H1 (cell line): Measurements from ENCODE around the gene KRTAP1-5. TPM values are rescaled to one million over a fixed set of nuclear protein-coding genes. Genes with fewer than 3 reads are reported as not detected.
A peak's percentile ranks its signal among the peaks of the same experiment; 100 is the strongest.

ENCODE experiments used
- CTCF ChIA-PET: fragments of 300-600 bp; sonication (Branson Sonifier 250); formaldehyde crosslinking; loops from one replicate; lab custom pipeline; 2021; ENCODE audit not compliant: partially characterized antibody; lab: Charles Lee
- POLR2A ChIA-PET: fragments of 300-600 bp; sonication (Branson Sonifier 250); formaldehyde crosslinking; loops from one replicate; lab custom pipeline; 2021; ENCODE audit warnings: inconsistent platforms; ENCODE audit not compliant: partially characterized antibody; lab: Charles Lee
- DNase-seq, 2 experiments: peaks; one replicate each; pipeline versions ENCODE4 v3.0.0 to v3.0.0-alpha.2; 2010 to 2022; ENCODE audit warnings: low spot score in 2 of 2, low read depth in 1 of 2, mixed read lengths in 1 of 2
- FAIRE-seq: peaks from 2 replicates; lab custom pipeline; 2011; peaks lifted over from hg19 to GRCh38; lab: Jason Lieb, UNC
- H2AFZ ChIP-seq: 2 replicates; pipeline ENCODE4 v1.8.1; 2012; ENCODE audit warnings: low read length, inconsistent platforms
- H2AK5ac ChIP-seq: 2 replicates; pipeline ENCODE4 v1.6.1; 2013; ENCODE audit warnings: low read depth, low read length
- H2BK120ac ChIP-seq: replicated peaks from 2 replicates; pipeline ENCODE3; 2013; ENCODE audit warnings: low read depth, low read length, inconsistent platforms
- H2BK12ac ChIP-seq: 2 replicates; pipeline ENCODE4 v1.6.1; 2013; ENCODE audit warnings: low read depth, low read length
- H2BK15ac ChIP-seq: 2 replicates; pipeline ENCODE4 v1.6.1; 2013; ENCODE audit warnings: low read length
- H2BK20ac ChIP-seq: 2 replicates; pipeline ENCODE4 v1.6.1; 2013; ENCODE audit warnings: low read length
- H2BK5ac ChIP-seq: 2 replicates; pipeline ENCODE4 v1.6.1; 2013; ENCODE audit warnings: low read depth, low read length
- H3K14ac ChIP-seq: 2 replicates; pipeline ENCODE4 v1.6.1; 2013; ENCODE audit warnings: inconsistent platforms; ENCODE audit not compliant: insufficient read length
- H3K18ac ChIP-seq: 2 replicates; pipeline ENCODE4 v1.6.1; 2013; ENCODE audit warnings: low read length; ENCODE audit errors: extremely low read depth
- H3K23ac ChIP-seq: 2 replicates; pipeline ENCODE4 v1.6.1; 2013; ENCODE audit warnings: inconsistent platforms; ENCODE audit not compliant: insufficient read length
- H3K23me2 ChIP-seq: 2 replicates; pipeline ENCODE4 v1.6.1; 2013; ENCODE audit warnings: low read depth, low read length
- H3K27ac ChIP-seq: 2 replicates; pipeline ENCODE4 v1.6.1; 2011; ENCODE audit warnings: low read depth, low read length, inconsistent platforms
- H3K27me3 ChIP-seq, 4 experiments: replicated peaks in 1 of 4; 1 replicate in 1 of 4; 2 replicates in 3 of 4; pipeline versions ENCODE4 v1.6.1 to v1.8.1; 2011 to 2013; ENCODE audit warnings: low read length in 3 of 4, mild to moderate bottlenecking in 3 of 4, inconsistent platforms in 2 of 4, mixed read lengths in 2 of 4, moderate library complexity in 1 of 4; ENCODE audit not compliant: control insufficient read depth in 3 of 4, insufficient read depth in 3 of 4; ENCODE audit errors: extremely low read depth in 1 of 4
- H3K36me3 ChIP-seq, 4 experiments: 2 replicates each; pipeline versions ENCODE4 v1.6.1 to v1.8.1; 2011 to 2013; ENCODE audit warnings: mild to moderate bottlenecking in 4 of 4, low read length in 3 of 4, moderate library complexity in 2 of 4, control low read depth in 1 of 4, inconsistent platforms in 1 of 4; ENCODE audit not compliant: insufficient read depth in 4 of 4, control insufficient read depth in 2 of 4
- H3K4ac ChIP-seq: replicated peaks from 2 replicates; pipeline ENCODE3; 2013; ENCODE audit warnings: low read length, low read depth, mixed read lengths, inconsistent platforms; ENCODE audit not compliant: insufficient read length
- H3K4me1 ChIP-seq, 4 experiments: replicated peaks in 1 of 4; 1 replicate in 1 of 4; 2 replicates in 3 of 4; pipeline versions ENCODE4 v1.6.1 to v1.8.1; 2011 to 2013; ENCODE audit warnings: low read length in 3 of 4, inconsistent platforms in 2 of 4, mixed read lengths in 1 of 4; ENCODE audit not compliant: insufficient read depth in 4 of 4, control insufficient read depth in 3 of 4
- H3K4me2 ChIP-seq, 2 experiments: 2 replicates each; pipeline versions ENCODE4 v1.6.1 to v1.8.1; 2011 to 2013; ENCODE audit warnings: low read depth in 2 of 2, low read length in 2 of 2, control low read depth in 1 of 2, inconsistent platforms in 1 of 2, mild to moderate bottlenecking in 1 of 2; ENCODE audit not compliant: insufficient read depth in 1 of 2
- H3K4me3 ChIP-seq, 4 experiments: fragments of 200-600, 300-600 bp in 1 of 4; sonication (generic), shearing (Covaris generic), sonication (Bioruptor Twin) in 1 of 4; 2 replicates each; pipeline versions ENCODE4 v1.5.1 to v1.8.1; 2011 to 2016; ENCODE audit warnings: low read length in 4 of 4, low read depth in 3 of 4, control low read depth in 2 of 4, inconsistent platforms in 2 of 4, mild to moderate bottlenecking in 2 of 4, mixed read lengths in 1 of 4, moderate library complexity in 1 of 4; ENCODE audit not compliant: insufficient read depth in 2 of 4; ENCODE audit errors: extremely low read depth in 1 of 4
- H3K56ac ChIP-seq: replicated peaks from 2 replicates; pipeline ENCODE3; 2013; ENCODE audit warnings: low read depth, mild to moderate bottlenecking, mixed read lengths, low read length, inconsistent platforms; ENCODE audit not compliant: insufficient read length
- H3K79me1 ChIP-seq: 2 replicates; pipeline ENCODE4 v1.6.1; 2013; ENCODE audit warnings: low read depth, low read length, control low read depth
- H3K79me2 ChIP-seq, 2 experiments: 2 replicates each; pipeline versions ENCODE4 v1.6.1 to v1.8.1; 2012 to 2013; ENCODE audit warnings: low read length in 2 of 2, mild to moderate bottlenecking in 2 of 2, inconsistent platforms in 1 of 2; ENCODE audit not compliant: insufficient read depth in 2 of 2, control insufficient read depth in 1 of 2
- H3K9ac ChIP-seq, 4 experiments: replicated peaks in 1 of 4; 1 replicate in 1 of 4; 2 replicates in 3 of 4; pipeline versions ENCODE4 v1.6.1 to v1.8.1; 2011 to 2013; ENCODE audit warnings: low read depth in 3 of 4, low read length in 3 of 4, control low read depth in 2 of 4, mild to moderate bottlenecking in 2 of 4, moderate library complexity in 2 of 4, inconsistent platforms in 1 of 4; ENCODE audit errors: extremely low read depth in 1 of 4
- H3K9me3 ChIP-seq, 2 experiments: 2 replicates each; pipeline versions ENCODE4 v1.6.1 to v1.8.1; 2012 to 2013; ENCODE audit warnings: mild to moderate bottlenecking in 2 of 2, moderate library complexity in 2 of 2, control low read depth in 1 of 2, inconsistent platforms in 1 of 2, low read depth in 1 of 2, low read length in 1 of 2, mixed read lengths in 1 of 2; ENCODE audit not compliant: insufficient read depth in 2 of 2
- H4K20me1 ChIP-seq, 2 experiments: replicated peaks in 1 of 2; 2 replicates each; pipeline versions ENCODE3 to v1.8.1; 2011 to 2013; ENCODE audit warnings: inconsistent platforms in 2 of 2, low read length in 2 of 2, mild to moderate bottlenecking in 1 of 2; ENCODE audit not compliant: insufficient read depth in 2 of 2, control insufficient read depth in 1 of 2
- H4K5ac ChIP-seq: 2 replicates; pipeline ENCODE4 v1.6.1; 2013; ENCODE audit warnings: low read length, low read depth, mixed read lengths, inconsistent platforms; ENCODE audit not compliant: insufficient read length
- H4K8ac ChIP-seq: 2 replicates; pipeline ENCODE4 v1.8.0; 2013; ENCODE audit warnings: mild to moderate bottlenecking, moderate library complexity, low read length, inconsistent platforms; ENCODE audit not compliant: insufficient read depth; ENCODE audit errors: extremely low read depth
- H4K91ac ChIP-seq: replicated peaks from 2 replicates; pipeline ENCODE3; 2013; ENCODE audit warnings: low read length, mixed read lengths, inconsistent platforms; ENCODE audit not compliant: insufficient read length
- CHD1 ChIP-seq: IDR thresholded peaks from 2 replicates; pipeline ENCODE4 v1.6.1; 2012; ENCODE audit warnings: low read depth, low read length, improper control_type of control experiment
- EZH2 ChIP-seq: fragments of 200-600 bp; sonication (generic); IDR thresholded peaks from 2 replicates; pipeline ENCODE4 v1.7.1; 2012; ENCODE audit warnings: low read depth, mild to moderate bottlenecking, moderate library complexity, low read length, inconsistent platforms; ENCODE audit not compliant: severe bottlenecking
- RXRA ChIP-seq: IDR thresholded peaks from 2 replicates; pipeline ENCODE4 v1.6.1; 2011; ENCODE audit warnings: low read depth, mild to moderate bottlenecking, low read length, moderate library complexity; ENCODE audit not compliant: insufficient read depth
- SRF ChIP-seq: IDR thresholded peaks from 2 replicates; pipeline ENCODE4 v1.6.1; 2011; ENCODE audit warnings: mild to moderate bottlenecking, low read depth, low read length, moderate library complexity
- WGBS, 2 experiments: shearing (Covaris generic) in 1 of 2; methylation state at CpG; one replicate each; pipeline versions ENCODE4 v1.1.6 to v1.1.7; 2013 to 2015; ENCODE audit warnings: low lambda C conversion rate in 2 of 2, mixed read lengths in 2 of 2, inconsistent platforms in 1 of 2, low coverage in 1 of 2, missing lambda C conversion rate in 1 of 2; ENCODE audit not compliant: insufficient replicate concordance in 2 of 2, insufficient coverage in 1 of 2, insufficient read length in 1 of 2; ENCODE audit errors: extremely low coverage in 1 of 2, missing lambda C conversion rate in 1 of 2; 5-methylcytosine and 5-hydroxymethylcytosine counted together
- polyA plus RNA-seq, 7 experiments: library from polyadenylated mRNA; depleted of rRNA in 3 of 7; stranded (reverse) in 5 of 7; unstranded in 2 of 7; fragments of >200 nt in 5 of 7; fragments of 200-250 nt in 2 of 7; gene quantifications; 1 replicate in 5 of 7; 2 replicates in 1 of 7; 4 replicates in 1 of 7; pipeline versions ENCODE4 v1.2.1 to v1.2.3, GENCODE V29; 2011 to 2013; ENCODE audit warnings: missing spikeins in 2 of 7, mixed read lengths in 2 of 7
- total RNA-seq: library from RNA; stranded (reverse); fragmentation: NEBNext Ultra II Directional; extraction: Animal tissue kit (Norgen Biotek cat#: 25700); gene quantifications from 2 replicates; pipeline ENCODE4 v1.2.1, GENCODE V29; 2021

KRTAP1-5 gene
- total and polyA plus RNA-seq, 2 of the 8 experiments (the other 6 are each of a cell fraction or from before 2014, with no cell fraction given) = not detected

GRCh38 chr17:40980596-40980995 is 46.4 kb downstream of the KRTAP1-5 start:
- no peak for FAIRE-seq
- H3K79me1 ChIP-seq = no peaks in the 10 kb centered on the region
- no peak overlapping the region for H3K27ac ChIP-seq
- no peak overlapping the region for H4K91ac ChIP-seq
- no peaks in the 10 kb centered on the region for H4K20me1 ChIP-seq
- H3K9me3 ChIP-seq = no peaks in the 10 kb centered on the region
- no peak overlapping the region for H2BK15ac ChIP-seq
- H4K8ac ChIP-seq = no peak overlapping the region
- ChIA-PET CTCF (interaction anchor here (0.6 to 5.4 kb wide), 6 partner anchors 18 to 667 kb away, joined by 3 to 34 read pairs (median 4); no protein-coding TSS in a partner anchor), POLR2A (no interaction called here)
- no peak overlapping the region for H3K56ac ChIP-seq
- no peak overlapping the region for H2BK5ac ChIP-seq
- no peaks in the 10 kb centered on the region for H3K36me3 ChIP-seq
- no peak overlapping the region for H3K4me3 ChIP-seq
- no peak overlapping the region; the same call in 1 of the 2 replicates for H2BK12ac ChIP-seq
- no peak overlapping the region for H3K9ac ChIP-seq
- no peak overlapping the region for H2AK5ac ChIP-seq
- DNase-seq = no peak
- WGBS, 2 experiments = 87% methylated on average over 8 of the region's 8 CpGs; no CpG with 5 or more reads in 1 of the 2 experiments
- H3K4me1 ChIP-seq = peaks cover 3 to 8% (median 6%) of the 10 kb centered on the region in 4 experiments; a peak in 4 of 7 replicates
- no peak overlapping the region for H3K4ac ChIP-seq
- peak overlapping the region; percentile 90; the same call in 1 of the 2 replicates for H2AFZ ChIP-seq
- no peak overlapping the region for H3K18ac ChIP-seq
- no peaks in the 10 kb centered on the region for H3K23me2 ChIP-seq
- no peak overlapping the region for H3K14ac ChIP-seq
- TF ChIP-seq SRF (no peak), EZH2 (no peak), CHD1 (no peak), RXRA (no peak)
- H2BK120ac ChIP-seq = no peak overlapping the region
- H3K4me2 ChIP-seq = no peak overlapping the region
- H3K27me3 ChIP-seq = no peaks in the 10 kb centered on the region
- H2BK20ac ChIP-seq = no peak overlapping the region
- H4K5ac ChIP-seq = peak overlapping the region; percentile 23
- H3K79me2 ChIP-seq = no peaks in the 10 kb centered on the region
- no peak overlapping the region for H3K23ac ChIP-seq
